ENCODE results near the gene SESN3. TPM values are rescaled to one million over a fixed set of nuclear protein-coding genes. Genes with fewer than 3 reads are reported as not detected.
A peak's percentile ranks its signal among the peaks of the same experiment; 100 is the strongest.

Gene SESN3
- total RNA-seq, 4 donors from 2014 or later: 57.9 to 106 (median 71.8) TPM

GRCh38 chr11:95239871-95240649 is 9.1 kb upstream of the SESN3 start:
- WGBS, 2 donors: 77% methylated on average over 5 of the region's 5 CpGs
- Histone ChIP-seq H3K4me3 (no peak overlapping the region), H3K27me3 (no peaks in the 10 kb centered on the region), H3K9me3 (no peaks in the 10 kb centered on the region), H3K36me3 (no peaks in the 10 kb centered on the region), H3K27ac (no peak overlapping the region), H3K4me1 (peaks cover 0 to 15% (median 4%) of the 10 kb centered on the region in 4 donors)
- TF ChIP-seq CTCF (IDR thresholded peaks at IDR 0.05) (no peak), EP300 (IDR thresholded peaks at IDR 0.05) (no peak), POLR2A (IDR thresholded peaks at IDR 0.05) (no peak)
- DNase-seq (ENCODE audit: low spot score in 2 of 2): no peak

- H3K27me3 ChIP-seq: no peaks in the 10 kb centered on the region
- H3K36me3 ChIP-seq: no peaks in the 10 kb centered on the region
- H3K27ac ChIP-seq: peak overlapping the region; percentile 90 to 96 (median 95)
- H3K9me3 ChIP-seq: no peaks in the 10 kb centered on the region
- peaks cover 0 to 44% (median 23%) of the 10 kb centered on the region in 4 donors for H3K4me1 ChIP-seq
- 34 to 41% methylated on average over 3 of the region's 3 CpGs for WGBS, 2 donors
- no peak for DNase-seq (ENCODE audit: low spot score in 2 of 2)
- H3K4me3 ChIP-seq: peak overlapping the region; percentile 48 to 98 (median 74)
- peak in 1 of 5 experiments; percentile 4 for TF ChIP-seq CTCF (IDR thresholded peaks at IDR 0.05)
- no peak for TF ChIP-seq POLR2A (IDR thresholded peaks at IDR 0.05)
Observed at GRCh38 chr11:95232666-95233065, 1.7 kb upstream of the SESN3 start.

GRCh38 chr11:95231881-95232605 is 1.0 kb upstream of the SESN3 start:
- peak overlapping the region; percentile 90 to 96 (median 95) for H3K27ac ChIP-seq
- peak; percentile 52 to 56 for DNase-seq (ENCODE audit: low spot score in 2 of 2)
- no peaks in the 10 kb centered on the region for H3K36me3 ChIP-seq
- WGBS, 2 donors: 3% methylated on average over 29 to 34 of the region's 35 CpGs
- H3K4me1 ChIP-seq: peaks cover 0 to 51% (median 23%) of the 10 kb centered on the region in 4 donors
- no peaks in the 10 kb centered on the region for H3K9me3 ChIP-seq
- peak in 1 of 5 experiments; percentile 17 for TF ChIP-seq CTCF (IDR thresholded peaks at IDR 0.05)
- peak; percentile 13 to 21 for TF ChIP-seq POLR2A (IDR thresholded peaks at IDR 0.05)
- peak in 1 of 2 donors; percentile 65 for TF ChIP-seq EP300 (IDR thresholded peaks at IDR 0.05)
- H3K4me3 ChIP-seq: peak overlapping the region; percentile 48 to 98 (median 74)
- no peaks in the 10 kb centered on the region for H3K27me3 ChIP-seq

GRCh38 chr11:95230810-95231126 is 234 bp downstream of the SESN3 start:
- Histone ChIP-seq H3K27me3 (no peaks in the 10 kb centered on the region), H3K36me3 (no peaks in the 10 kb centered on the region), H3K4me3 (peak overlapping the region; percentile 67 to 98 (median 86)), H3K27ac (peak overlapping the region; percentile 89 to 96 (median 93)), H3K4me1 (peaks cover 0 to 62% (median 26%) of the 10 kb centered on the region in 4 donors), H3K9me3 (no peaks in the 10 kb centered on the region)
- no peak for DNase-seq (ENCODE audit: low spot score in 2 of 2)
- no peak for TF ChIP-seq CTCF (IDR thresholded peaks at IDR 0.05)
- TF ChIP-seq EP300 (IDR thresholded peaks at IDR 0.05): no peak
- no peak for TF ChIP-seq POLR2A (IDR thresholded peaks at IDR 0.05)
- 2% methylated on average over 35 of the region's 40 CpGs; no CpG with 5 or more reads in 1 of the 2 donors for WGBS, 2 donors
